NCI-H345 (cell line): ENCODE results near the gene RGS1.
"Not testable (repeated sequence)": the region's sequence is repeated elsewhere in the genome, so short reads cannot be mapped to it uniquely, and the experiment has no call there.

Experiments
- DNase-seq: peaks from one replicate; lab custom pipeline; 2025; lab: John Stamatoyannopoulos, UW

The RGS1 gene

GRCh38 chr1:192575499-192576189 lies at the start of gene RGS1:
TSS of gene RGS1 (plus strand) at chr1:192575773. CDS start at chr1:192575793, 20 bp downstream.
- no peak for DNase-seq

GRCh38 chr1:192527111-192527795 lies 48.3 kb upstream of the RGS1 start:
- DNase-seq = no peak

GRCh38 chr1:192527950-192528349 lies 47.6 kb upstream of the RGS1 start:
- DNase-seq = no peak

- no peak for DNase-seq
Measured at GRCh38 chr1:192529031-192529755, 46.4 kb upstream of the RGS1 start.

DNA sequence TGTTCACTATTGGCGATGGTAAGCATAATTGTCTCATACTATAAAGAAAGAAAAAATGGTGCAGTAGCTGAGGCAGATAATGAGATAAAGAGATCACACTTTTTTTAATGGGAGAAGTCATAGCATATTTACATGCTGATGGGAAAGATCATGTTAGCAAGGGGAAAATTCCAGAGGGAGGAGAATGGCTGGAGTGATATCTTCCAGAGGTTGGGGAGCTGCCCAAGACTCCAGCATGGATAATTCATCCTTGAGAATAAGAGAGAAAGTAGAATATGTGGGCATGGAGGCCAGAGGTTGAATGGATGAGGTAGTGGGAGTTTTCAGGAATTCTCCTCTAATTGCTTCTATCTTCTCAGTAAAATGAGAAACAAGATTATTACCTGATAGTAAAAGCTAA lies 45.8 kb upstream of the RGS1 start:
- no peak for DNase-seq

GRCh38 chr1:192530254-192530653 lies 45.3 kb upstream of the RGS1 start:
- DNase-seq = no peak

GRCh38 chr1:192531037-192531703 lies 44.4 kb upstream of the RGS1 start:
- DNase-seq = not testable (repeated sequence)

DNA sequence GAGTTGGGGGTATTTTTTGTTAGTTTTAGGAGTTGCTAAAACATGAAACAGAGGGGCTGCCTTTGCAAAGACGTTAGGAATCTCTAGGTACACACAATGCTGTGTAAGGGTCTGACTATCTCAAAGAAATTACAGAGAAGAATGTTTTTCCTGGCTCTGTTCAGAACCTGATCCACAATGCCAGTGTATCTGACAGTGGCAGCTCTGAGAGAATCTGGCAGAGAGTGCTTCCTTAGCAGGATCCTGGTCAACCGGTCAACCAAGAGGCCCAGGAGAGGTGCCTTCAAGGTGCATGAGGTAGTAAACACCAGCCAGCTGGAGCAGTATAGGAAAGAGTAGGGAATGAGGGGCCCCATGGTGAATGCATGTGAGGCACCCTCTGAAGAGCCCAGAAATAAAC lies 40.9 kb upstream of the RGS1 start:
- no peak for DNase-seq

DNA sequence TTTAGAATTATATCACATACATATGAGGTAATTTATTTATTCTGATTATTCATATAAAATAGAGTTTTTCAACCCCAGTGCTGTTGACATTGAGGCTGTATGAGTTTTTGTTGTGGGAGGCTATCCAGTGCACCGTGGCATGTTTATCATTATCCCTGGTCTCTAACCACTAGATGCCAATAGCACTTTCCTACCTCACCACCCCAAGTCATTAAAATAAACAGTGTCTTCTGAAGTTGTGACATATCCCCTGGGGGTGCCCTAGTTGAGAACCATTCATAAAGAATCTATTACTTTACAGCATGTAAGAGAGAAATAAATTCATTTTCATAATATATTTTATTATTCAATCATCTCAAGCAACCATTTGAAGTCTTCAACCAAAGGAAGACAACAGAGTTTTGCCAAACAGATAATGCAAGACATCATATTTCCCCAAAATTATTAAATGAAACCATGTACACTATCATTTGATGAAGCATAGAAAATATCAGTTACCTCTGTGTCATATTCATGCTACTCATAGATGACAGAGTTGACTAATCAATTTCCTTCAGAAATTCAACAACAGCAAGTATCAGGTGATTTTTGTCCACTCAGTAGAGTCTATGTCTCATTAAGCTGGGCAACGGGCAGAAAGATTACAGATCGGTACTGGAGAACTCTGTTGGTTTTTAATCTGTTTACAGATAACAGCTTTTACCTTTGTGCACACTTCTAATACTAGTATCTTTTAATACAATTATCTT lies 39.5 kb upstream of the RGS1 start:
- no peak for DNase-seq

DNA sequence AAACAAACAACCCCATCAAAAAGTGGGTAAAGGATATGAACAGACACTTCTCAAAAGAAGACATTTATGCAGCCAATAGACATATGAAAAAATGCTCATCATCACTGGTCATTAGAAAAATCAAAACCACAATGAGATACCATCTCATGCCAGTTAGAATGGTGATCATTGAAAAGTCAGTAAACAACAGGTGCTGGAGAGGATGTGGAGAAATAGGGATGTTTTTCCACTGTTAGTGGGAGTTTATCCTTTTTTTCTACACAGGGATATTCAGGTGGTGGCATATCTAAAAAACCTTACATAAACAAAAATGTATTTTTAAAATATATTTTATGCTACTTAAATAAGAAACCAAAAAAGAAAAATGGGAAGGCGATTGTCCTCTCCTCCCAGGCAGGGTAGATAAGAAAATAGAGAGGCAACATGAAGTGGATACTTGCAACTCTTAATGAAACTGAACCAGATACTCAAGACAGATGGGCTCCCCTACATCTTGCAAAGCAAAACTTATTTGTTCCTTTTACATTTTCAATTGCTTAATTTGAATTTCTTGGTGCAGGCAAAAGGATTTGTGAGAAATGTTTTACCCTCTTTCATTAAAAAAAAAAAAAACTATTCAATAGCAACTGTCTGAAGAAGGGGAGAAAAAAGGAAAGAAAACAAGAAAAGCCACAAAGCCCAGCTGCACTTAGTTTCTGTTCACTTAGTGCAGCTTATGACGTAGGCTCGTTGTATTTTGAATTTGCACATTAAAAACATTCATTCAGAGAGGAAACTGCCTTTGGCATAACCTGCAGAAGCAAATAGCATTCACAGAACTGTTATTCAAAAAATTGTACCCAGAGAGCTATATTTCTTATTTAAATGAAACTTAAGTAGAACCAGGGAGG lies 36.9 kb upstream of the RGS1 start:
- no peak for DNase-seq

DNA sequence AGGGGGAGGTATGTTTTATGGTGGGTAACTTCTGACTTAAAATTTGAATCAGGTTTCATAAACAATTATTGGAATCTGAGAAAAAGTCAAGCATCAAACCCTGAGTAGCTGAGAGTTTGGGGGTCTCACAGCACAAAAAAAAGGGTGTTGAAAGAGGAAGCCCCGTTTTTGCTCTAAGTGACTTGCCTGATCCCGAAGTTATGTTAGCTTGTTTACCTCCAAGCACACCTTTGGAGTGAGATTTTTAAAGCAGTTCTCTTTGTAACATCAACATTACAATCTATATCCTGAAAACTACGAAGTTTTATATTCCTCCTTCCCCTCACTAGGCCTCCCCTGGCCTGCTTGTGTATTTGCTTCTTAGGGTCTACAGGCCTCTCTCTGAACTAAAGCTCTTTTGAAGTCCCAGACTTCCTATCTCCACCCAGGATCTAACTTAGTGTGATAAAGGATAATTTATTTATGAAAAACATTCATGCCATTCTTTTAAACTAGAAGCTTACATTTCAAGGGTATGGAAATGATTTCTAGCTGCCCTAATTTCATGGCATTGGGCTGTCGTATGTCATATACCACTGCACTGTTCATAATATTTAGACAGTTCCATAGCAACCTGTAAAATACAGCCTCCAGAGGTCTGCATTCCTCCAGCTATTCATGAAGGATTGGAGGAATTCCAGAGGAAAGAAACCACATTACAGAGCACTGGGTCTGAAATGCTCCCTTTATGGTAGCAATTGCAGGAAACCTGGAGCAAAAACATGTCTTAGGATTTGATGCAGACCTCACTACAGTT lies 36.1 kb upstream of the RGS1 start:
- no peak for DNase-seq

GRCh38 chr1:192543445-192543844 lies 32.1 kb upstream of the RGS1 start:
- no peak for DNase-seq

DNA sequence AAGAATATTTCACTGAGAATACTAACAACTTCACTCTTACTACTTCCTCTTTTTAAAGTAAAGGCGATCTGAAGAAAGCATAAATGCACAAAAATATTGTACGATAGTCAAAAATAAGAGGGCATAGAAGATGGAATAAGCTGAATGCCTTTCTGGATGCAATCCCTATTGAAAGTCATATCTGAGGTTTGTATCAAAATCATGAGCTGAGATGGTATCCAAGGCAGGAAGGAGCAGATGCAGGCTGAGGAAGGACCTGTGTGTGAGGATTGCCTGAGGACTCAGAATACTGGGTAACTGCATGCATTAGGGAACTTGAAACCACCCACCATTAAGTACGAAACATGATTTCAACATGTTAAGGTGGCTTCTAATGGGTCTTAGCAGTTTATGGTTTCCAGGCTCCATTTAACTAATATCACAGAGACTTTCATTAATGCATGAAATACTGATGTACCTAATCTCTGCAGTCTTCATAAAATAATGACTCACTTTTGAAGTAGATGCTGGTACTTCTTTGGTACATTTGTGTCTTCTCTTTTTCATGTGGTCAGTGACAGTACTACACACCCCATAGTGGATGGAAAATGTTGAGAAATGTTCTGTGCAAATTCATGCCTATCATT lies 29.6 kb upstream of the RGS1 start:
- DNase-seq = no peak

DNA sequence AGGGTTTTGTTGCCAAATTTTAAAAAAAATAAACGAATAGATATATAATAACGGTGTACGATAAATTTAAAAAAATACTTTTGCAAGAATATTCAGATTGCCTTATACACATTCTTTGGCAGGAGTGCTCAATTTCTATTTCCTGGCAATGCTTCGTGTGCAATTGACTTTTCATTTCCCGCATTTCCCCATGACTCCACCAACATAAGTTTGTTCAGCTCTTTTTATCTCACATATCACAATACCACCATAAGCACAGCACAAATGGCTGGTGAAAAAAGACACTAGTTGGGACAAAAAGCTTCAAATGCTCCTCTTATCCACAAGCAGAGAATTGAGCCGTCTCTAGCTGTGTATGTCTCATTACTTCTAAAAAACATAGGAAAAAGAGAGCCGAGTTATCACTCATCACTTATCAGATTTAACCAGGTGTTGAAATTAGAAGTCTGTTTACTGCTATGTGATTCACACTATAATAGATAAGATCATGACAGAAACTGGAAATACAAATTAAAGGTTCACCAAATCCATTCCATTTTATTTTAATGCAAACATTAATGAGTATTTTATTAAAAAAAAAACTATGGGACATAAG lies 28.9 kb upstream of the RGS1 start:
- no peak for DNase-seq

DNA sequence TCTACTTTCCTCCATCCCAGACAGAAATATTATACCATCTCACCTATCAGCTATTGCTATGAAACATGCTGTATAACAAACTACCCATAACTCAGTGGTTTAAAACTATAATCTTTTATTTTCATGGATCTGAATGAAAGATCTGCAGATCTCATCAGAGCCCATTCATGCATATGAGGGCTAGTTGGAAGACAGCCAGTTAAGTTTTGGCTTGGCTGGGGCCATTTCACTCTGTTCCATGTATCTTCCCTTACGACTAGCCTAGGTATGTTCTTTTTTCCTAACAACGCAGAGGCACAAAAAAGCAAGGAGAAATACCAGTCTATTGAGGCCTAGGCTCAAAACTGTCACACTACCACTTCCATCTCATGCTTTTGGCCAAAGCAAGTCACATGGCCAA lies 28.1 kb upstream of the RGS1 start:
- no peak for DNase-seq

- no peak for DNase-seq
Measured at GRCh38 chr1:192549937-192550336, 25.6 kb upstream of the RGS1 start.

- no peak for DNase-seq
Measured at GRCh38 chr1:192550922-192551534, 24.5 kb upstream of the RGS1 start.

DNA sequence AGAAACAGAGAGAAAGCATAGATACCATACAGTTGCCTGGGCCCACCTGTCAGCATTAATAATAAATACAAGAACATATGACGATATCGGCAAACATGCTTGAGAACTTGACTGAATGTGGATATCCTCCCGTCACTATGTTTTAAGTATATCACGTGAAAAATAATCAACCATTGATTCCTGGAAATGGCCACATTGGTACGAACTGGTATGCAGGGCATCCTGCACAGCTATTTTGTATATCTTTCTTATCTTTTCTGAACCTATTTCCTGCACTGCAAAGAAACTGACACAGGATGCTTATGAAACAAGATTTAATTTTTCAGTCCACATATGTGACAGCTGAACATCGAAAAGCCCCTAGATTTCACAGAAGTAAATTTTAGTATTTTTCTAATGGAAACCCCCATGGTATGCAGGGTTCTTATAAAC lies 22.8 kb upstream of the RGS1 start:
- no peak for DNase-seq

DNA sequence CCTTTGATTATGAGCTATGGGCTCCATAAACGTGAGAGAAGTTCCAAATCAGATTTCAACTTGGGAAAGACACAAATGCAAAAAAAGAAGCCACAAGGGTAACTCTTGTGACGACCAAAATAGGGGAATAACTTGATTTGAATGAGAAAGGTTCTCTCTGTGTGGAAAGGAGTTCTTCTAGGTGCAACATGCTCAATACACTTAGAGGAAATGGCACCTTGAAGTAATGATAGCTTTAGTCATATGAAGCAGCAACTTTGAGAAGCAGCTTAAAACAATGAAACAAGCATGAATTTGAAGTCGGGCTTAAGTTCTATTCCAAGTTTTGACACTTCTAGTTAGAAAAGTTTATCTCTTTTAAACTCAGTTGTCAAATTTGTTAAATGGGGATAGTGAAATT lies 21.8 kb upstream of the RGS1 start:
- no peak for DNase-seq
